ENCODE results near the gene YIF1B. TPM values are rescaled to one million over a fixed set of nuclear protein-coding genes. Genes with fewer than 3 reads are reported as not detected.

YIF1B gene
- total and polyA plus RNA-seq, 2 of the 4 experiments (the other 2 are of a cell fraction): 72.2 to 165 TPM

DNA sequence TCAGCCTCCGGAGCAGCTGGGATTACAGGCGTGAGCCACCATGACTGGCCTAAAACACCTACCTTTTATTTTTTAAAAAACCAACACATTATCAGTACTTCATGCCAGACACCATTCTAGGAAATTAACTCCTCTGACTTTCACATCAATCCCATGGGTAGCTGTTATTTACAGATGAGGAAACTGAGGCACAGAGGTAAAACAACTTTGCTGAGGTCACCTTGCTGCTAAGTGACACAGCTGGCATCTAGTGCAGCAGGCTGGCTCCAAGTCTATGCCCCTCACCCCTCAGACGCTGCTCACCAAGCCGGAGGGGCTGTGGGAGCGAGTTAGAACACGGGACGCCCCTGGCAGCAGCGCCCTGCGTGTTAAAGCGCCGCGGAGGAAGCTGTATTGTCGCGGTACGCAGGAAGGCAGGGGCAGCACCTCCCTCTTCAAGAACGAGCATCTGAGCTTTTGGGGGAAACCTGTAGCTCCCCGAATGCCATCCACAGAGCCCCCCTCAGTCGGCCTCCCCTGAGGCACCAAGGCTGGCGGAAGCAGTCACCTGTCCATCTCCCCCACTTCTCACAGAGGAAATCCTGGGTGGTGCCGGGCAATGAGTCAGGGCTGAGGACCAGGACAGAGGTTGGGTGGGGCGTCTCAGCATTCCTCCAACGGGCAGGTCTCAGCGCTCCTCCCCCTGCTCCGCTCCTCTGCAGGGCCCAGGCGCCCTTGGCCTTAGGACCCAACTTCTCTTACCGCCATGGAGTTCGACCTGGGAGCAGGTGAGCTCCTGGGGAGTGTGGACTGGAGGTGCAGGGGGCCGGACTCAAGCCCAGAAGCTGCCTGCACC, 12.0 kb downstream of the YIF1B start, which contains the start of gene C19orf33:
C19orf33 (plus strand) TSS at position 735 of the 835 bp plus-strand sequence; CDS start at position 746, 11 bp downstream.
- H4K8ac ChIP-seq (ENCODE audit: low read depth in 2 of 2, low read length in 2 of 2): no peak within 1 kb of the TSS
- no peaks in the 10 kb centered on the region for H3K9me3 ChIP-seq (ENCODE audit: control insufficient read depth, insufficient read depth, low read length)
- no peak within 1 kb of the TSS for H3K18ac ChIP-seq (ENCODE audit: low read depth, low read length)
- H3K23ac ChIP-seq (ENCODE audit: low read depth, low read length): no peak within 1 kb of the TSS
- ATAC-seq (ENCODE audit: low read depth) (no peak), DNase-seq (no peak)
- ChIA-PET CTCF (no interaction called here), POLR2A (ENCODE audit: unreplicated experiment) (interaction anchor here (0.6 kb wide), 2 partner anchors 12 to 36 kb away, joined by 3 read pairs; partner anchors contain the start of gene YIF1B)
- H2BK5ac ChIP-seq (ENCODE audit: low read depth, low read length, poor library complexity, severe bottlenecking): no peak within 1 kb of the TSS
- H3K4me3 ChIP-seq (ENCODE audit: insufficient read depth, low read depth, low read length): no peak within 1 kb of the TSS
- H3K9ac ChIP-seq (ENCODE audit: low read depth, low read length): no peak within 1 kb of the TSS
- BruUV-seq (replicated peaks): no TSS peak
- H3K4ac ChIP-seq (ENCODE audit: low read depth, low read length): no peak within 1 kb of the TSS
- H3K4me2 ChIP-seq (ENCODE audit: low read depth, low read length): no peak within 1 kb of the TSS
- H4K5ac ChIP-seq (ENCODE audit: low read depth, low read length): no peak within 1 kb of the TSS
- peaks cover 25% of the 10 kb centered on the region for H3K36me3 ChIP-seq (ENCODE audit: control insufficient read depth, insufficient read depth, low read length)
- H3K27ac ChIP-seq (ENCODE audit: insufficient read depth, low read length): no peak within 1 kb of the TSS
- H2BK15ac ChIP-seq (ENCODE audit: low read depth, low read length): no peak within 1 kb of the TSS
- H3K27me3 ChIP-seq (ENCODE audit: control insufficient read depth, insufficient read depth, low read length): no peaks in the 10 kb centered on the region
- H2AK5ac ChIP-seq (ENCODE audit: low read depth, low read length): peak within 1 kb of the TSS; percentile 28; the same call in 1 of the 2 replicates
- no peak within 1 kb of the TSS for H2BK20ac ChIP-seq (ENCODE audit: low read depth, low read length)
- H2AK9ac ChIP-seq (replicated peaks; ENCODE audit: low read depth, low read length, poor library complexity): peak within 1 kb of the TSS; percentile 52
- in situ Hi-C loops (cut with MboI; ENCODE audit: low sequenced_read_pairs): no loop called here
- WGBS, 2 experiments (ENCODE audit: extremely low coverage in 2 of 2, insufficient read length in 1 of 2): 59% methylated on average over 9 of the region's 28 CpGs; no CpG with 5 or more reads in 1 of the 2 experiments
- no peak within 1 kb of the TSS for H3K14ac ChIP-seq (replicated peaks; ENCODE audit: low read depth, low read length)
- peak within 1 kb of the TSS; percentile 51 for H2AFZ ChIP-seq (replicated peaks; ENCODE audit: low read length, poor library complexity)
- peaks cover 12% of the 10 kb centered on the region for H3K4me1 ChIP-seq (ENCODE audit: control insufficient read depth, insufficient read depth, low read length)
- dilution Hi-C loops (cut with HindIII; ENCODE audit: low sequenced_read_pairs, unreplicated experiment): no loop called here
- TF ChIP-seq CHD1 (IDR thresholded peaks at IDR 0.05; ENCODE audit: low read depth, low read length) (no peak), ELK1 (IDR thresholded peaks at IDR 0.05; ENCODE audit: borderline replicate concordance, low read depth, low read length) (no peak), RAD21 (IDR thresholded peaks at IDR 0.05; ENCODE audit: low read length) (no peak), SMC3 (IDR thresholded peaks at IDR 0.05; ENCODE audit: low read depth, low read length) (no peak), RFX5 (IDR thresholded peaks at IDR 0.05; ENCODE audit: low read depth, low read length) (no peak), NFE2L2 (IDR thresholded peaks at IDR 0.05; ENCODE audit: low read depth, low read length) (no peak), POLR2A (IDR thresholded peaks at IDR 0.05; ENCODE audit: low read depth, low read length) (no peak), FOS (IDR thresholded peaks at IDR 0.05; ENCODE audit: low read depth, low read length) (no peak), MAZ (IDR thresholded peaks at IDR 0.05; ENCODE audit: borderline replicate concordance, low read depth, low read length) (no peak), MXI1 (IDR thresholded peaks at IDR 0.05; ENCODE audit: borderline replicate concordance, low read depth, low read length) (no peak), CEBPB (IDR thresholded peaks at IDR 0.05; ENCODE audit: low read depth, low read length) (no peak)
- H2BK120ac ChIP-seq (ENCODE audit: low read depth, low read length): no peak within 1 kb of the TSS
- peaks cover 0 to 5% of the 10 kb centered on the region in 2 experiments; a peak in 1 of 4 replicates for H3K79me1 ChIP-seq (ENCODE audit: low read depth in 1 of 2, low read length in 2 of 2)
- peaks cover 8% of the 10 kb centered on the region for H4K20me1 ChIP-seq (ENCODE audit: insufficient read depth, low read length)
- peaks cover 3% of the 10 kb centered on the region for H3K9me1 ChIP-seq (ENCODE audit: insufficient read depth, low read length)
- intact Hi-C loops (cut with micrococcal nuclease): no loop called here
- no peak within 1 kb of the TSS for H4K91ac ChIP-seq (ENCODE audit: insufficient read depth, low read depth, low read length)
- H3K56ac ChIP-seq (ENCODE audit: extremely low read depth, insufficient read depth, low read length): no peak within 1 kb of the TSS
